ENCODE data around the gene CEP164. TPM values are rescaled to one million over a fixed set of nuclear protein-coding genes. Genes with fewer than 3 reads are reported as not detected.

CEP164 gene
- total RNA-seq, 1 donor from 2014 or later = 21.6 TPM

DNA sequence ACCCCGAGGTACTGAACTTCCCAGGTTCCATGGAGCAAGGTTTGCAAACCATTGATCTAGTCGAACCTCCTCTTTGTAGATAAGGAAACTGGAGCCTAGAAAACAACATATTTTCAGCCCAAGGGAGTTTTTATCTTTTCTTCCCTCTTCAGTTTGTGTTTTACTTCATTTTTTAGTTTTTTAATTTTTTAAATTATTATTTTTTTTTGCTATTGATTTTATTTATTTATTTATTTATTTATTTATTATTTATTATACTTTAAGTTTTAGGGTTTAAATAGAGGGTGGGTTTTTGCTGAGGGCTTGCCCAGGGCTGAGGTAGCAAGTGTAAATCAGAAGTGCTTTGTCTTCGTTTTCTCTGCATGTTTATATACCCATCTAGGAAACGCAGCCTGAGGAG lies 26.9 kb downstream of the CEP164 start:
- TF ChIP-seq, protein P1, sequence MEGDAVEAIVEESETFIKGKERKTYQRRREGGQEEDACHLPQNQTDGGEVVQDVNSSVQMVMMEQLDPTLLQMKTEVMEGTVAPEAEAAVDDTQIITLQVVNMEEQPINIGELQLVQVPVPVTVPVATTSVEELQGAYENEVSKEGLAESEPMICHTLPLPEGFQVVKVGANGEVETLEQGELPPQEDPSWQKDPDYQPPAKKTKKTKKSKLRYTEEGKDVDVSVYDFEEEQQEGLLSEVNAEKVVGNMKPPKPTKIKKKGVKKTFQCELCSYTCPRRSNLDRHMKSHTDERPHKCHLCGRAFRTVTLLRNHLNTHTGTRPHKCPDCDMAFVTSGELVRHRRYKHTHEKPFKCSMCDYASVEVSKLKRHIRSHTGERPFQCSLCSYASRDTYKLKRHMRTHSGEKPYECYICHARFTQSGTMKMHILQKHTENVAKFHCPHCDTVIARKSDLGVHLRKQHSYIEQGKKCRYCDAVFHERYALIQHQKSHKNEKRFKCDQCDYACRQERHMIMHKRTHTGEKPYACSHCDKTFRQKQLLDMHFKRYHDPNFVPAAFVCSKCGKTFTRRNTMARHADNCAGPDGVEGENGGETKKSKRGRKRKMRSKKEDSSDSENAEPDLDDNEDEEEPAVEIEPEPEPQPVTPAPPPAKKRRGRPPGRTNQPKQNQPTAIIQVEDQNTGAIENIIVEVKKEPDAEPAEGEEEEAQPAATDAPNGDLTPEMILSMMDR (IDR thresholded peaks at IDR 0.05) = no peak
- TF ChIP-seq POLR2AphosphoS5 (IDR thresholded peaks at IDR 0.05; ENCODE audit: insufficient read depth in 1 of 2, low read depth in 1 of 2) (no peak), POLR2A (IDR thresholded peaks at IDR 0.05) (no peak)
- H3K9me3 ChIP-seq = no peaks in the 10 kb centered on the region
- no peak overlapping the region for H3K27ac ChIP-seq
- no peak for DNase-seq (ENCODE audit: extremely low spot score in 2 of 2)
- no peak overlapping the region for H3K4me3 ChIP-seq
- intact Hi-C loops (cut with DNase I) = no loop called here
- H3K4me1 ChIP-seq = no peaks in the 10 kb centered on the region
- peaks cover 0 to 23% of the 10 kb centered on the region in 2 donors for H3K36me3 ChIP-seq
- H3K27me3 ChIP-seq = no peaks in the 10 kb centered on the region

DNA sequence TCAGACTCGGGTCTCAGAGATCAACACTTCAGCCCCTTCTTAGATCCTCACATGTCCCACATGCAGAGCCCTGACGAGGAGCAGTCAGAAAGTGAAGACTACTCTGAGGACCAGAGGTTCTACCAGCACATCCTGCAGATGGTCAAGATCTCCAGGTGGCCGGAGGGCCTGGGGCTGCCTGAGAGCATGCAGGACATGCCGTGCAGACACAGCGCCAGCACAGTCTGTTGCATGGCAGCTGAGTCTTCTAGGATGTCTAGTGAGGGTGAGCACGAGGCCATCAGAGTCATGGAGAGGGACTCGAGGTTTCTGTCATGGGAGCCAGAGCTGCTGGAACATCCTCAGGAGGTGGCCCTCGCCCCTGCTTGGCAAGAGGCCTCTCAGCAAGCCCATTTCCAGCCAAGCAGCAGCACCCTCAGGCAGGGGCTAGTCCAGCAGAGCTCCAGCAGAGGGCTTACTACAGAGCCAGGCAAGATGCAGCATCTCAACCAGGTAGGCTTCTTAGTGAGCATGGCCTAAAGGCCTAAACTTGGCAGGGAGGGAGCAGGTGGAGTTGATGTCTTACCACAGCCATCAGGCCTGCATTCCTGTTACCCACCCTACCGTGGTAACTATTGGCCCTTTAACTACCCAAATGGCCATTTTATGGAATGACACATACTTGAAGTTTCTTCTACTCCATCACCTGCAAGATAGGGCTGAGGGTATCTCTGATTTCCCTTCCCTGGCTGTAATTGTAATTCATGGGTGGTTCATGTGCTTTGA lies 28.7 kb downstream of the CEP164 start:
- Histone ChIP-seq H3K4me1 (no peaks in the 10 kb centered on the region), H3K9me3 (no peaks in the 10 kb centered on the region), H3K27ac (no peak overlapping the region), H3K4me3 (no peak overlapping the region), H3K36me3 (peaks cover 0 to 23% of the 10 kb centered on the region in 2 donors), H3K27me3 (no peaks in the 10 kb centered on the region)
- intact Hi-C loops (cut with DNase I) = no loop called here
- TF ChIP-seq, protein P1 (IDR thresholded peaks at IDR 0.05) = no peak
- DNase-seq (ENCODE audit: extremely low spot score in 2 of 2) = no peak

DNA sequence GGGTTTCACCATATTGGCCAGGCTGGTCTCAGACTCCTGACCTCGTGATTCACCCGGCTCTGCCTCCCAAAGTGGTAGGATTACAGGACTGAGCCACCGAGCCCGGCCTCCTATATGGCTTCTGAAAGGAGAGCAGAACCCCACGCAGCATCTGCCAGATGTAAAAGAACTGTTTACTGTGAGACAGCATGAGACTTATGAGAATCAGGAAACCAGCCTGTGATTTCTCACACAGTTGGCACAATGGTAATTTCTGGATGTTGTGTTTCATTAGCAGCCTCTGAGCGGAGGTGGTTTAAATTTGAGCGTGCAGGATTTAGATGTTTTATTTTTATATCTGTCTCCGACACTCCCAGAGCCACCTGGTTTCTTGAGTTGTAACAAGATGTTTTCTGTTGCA lies 33.8 kb downstream of the CEP164 start:
- H3K9me3 ChIP-seq = no peaks in the 10 kb centered on the region
- DNase-seq (ENCODE audit: extremely low spot score in 2 of 2) = no peak
- intact Hi-C loops (cut with DNase I) = no loop called here
- no peak overlapping the region for H3K4me3 ChIP-seq
- TF ChIP-seq POLR2A (IDR thresholded peaks at IDR 0.05) (no peak), POLR2AphosphoS5 (IDR thresholded peaks at IDR 0.05; ENCODE audit: insufficient read depth in 1 of 2, low read depth in 1 of 2) (no peak)
- TF ChIP-seq, protein P1 (IDR thresholded peaks at IDR 0.05) = no peak
- no peak overlapping the region for H3K27ac ChIP-seq
- no peaks in the 10 kb centered on the region for H3K4me1 ChIP-seq
- H3K27me3 ChIP-seq = no peaks in the 10 kb centered on the region
- H3K36me3 ChIP-seq = peaks cover 0 to 40% of the 10 kb centered on the region in 2 donors

DNA sequence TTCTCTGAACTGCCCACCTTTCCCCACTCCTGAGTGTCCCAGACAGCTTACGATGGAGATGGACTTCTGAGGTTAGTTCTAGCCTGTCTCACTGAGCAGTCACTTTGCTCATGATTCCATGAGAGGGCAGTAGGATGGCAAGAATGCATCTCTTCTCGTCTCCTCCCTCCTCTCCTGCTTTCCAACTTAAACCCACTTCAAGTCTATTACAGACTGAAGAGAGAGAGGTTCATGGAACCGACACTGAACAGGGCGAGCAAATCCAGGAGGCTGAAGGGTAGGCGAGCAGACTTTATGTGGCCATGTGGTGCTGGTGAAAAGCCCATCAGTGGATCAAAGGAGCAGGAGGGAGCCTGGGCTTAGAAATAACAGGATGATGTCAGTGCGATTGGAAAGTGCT lies 38.6 kb downstream of the CEP164 start:
- peaks cover 0 to 43% of the 10 kb centered on the region in 2 donors for H3K36me3 ChIP-seq

DNA sequence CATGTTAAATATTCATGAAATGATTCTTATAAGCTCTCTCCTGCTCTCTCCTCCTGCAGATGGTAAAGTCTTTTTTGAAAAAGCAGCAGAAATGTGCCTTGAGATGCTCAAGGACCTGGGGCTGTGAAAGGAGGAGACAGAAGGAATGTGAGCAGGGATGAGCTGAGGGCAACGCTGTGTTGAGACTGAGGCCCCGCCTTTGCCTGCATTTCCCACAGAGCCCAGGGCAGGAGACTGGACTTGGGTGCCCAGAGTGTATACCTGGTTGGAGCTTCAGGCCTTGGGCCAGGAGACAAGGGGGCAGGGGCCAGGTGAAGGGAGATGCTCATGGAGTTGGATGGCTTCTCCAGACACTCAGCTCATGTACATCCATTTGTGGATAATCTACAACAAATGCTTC lies 39.2 kb downstream of the CEP164 start:
- DNase-seq (ENCODE audit: extremely low spot score in 2 of 2) = no peak
- Histone ChIP-seq H3K4me1 (no peaks in the 10 kb centered on the region), H3K27me3 (no peaks in the 10 kb centered on the region), H3K27ac (no peak overlapping the region), H3K9me3 (no peaks in the 10 kb centered on the region), H3K36me3 (peaks cover 0 to 47% of the 10 kb centered on the region in 2 donors), H3K4me3 (no peak overlapping the region)
- TF ChIP-seq, protein P1 (IDR thresholded peaks at IDR 0.05) = no peak
- TF ChIP-seq POLR2A (IDR thresholded peaks at IDR 0.05) = no peak
- TF ChIP-seq POLR2AphosphoS5 (IDR thresholded peaks at IDR 0.05; ENCODE audit: insufficient read depth in 1 of 2, low read depth in 1 of 2) = no peak
- intact Hi-C loops (cut with DNase I) = no loop called here

More for the DNA sequence above, 38.6 kb downstream of the CEP164 start:
- H3K27me3 ChIP-seq = no peaks in the 10 kb centered on the region
- no peak overlapping the region for H3K4me3 ChIP-seq
- DNase-seq (ENCODE audit: extremely low spot score in 2 of 2) = no peak
- H3K4me1 ChIP-seq = no peaks in the 10 kb centered on the region
- intact Hi-C loops (cut with DNase I) = no loop called here
- TF ChIP-seq POLR2AphosphoS5 (IDR thresholded peaks at IDR 0.05; ENCODE audit: insufficient read depth in 1 of 2, low read depth in 1 of 2) (no peak), POLR2A (IDR thresholded peaks at IDR 0.05) (no peak)
- TF ChIP-seq, protein P1 (IDR thresholded peaks at IDR 0.05) = no peak
- H3K27ac ChIP-seq = no peak overlapping the region
- H3K9me3 ChIP-seq = no peaks in the 10 kb centered on the region

Measured in vagina (tissue), 2 donors.